Ecto neural progenitor cell (in vitro differentiated cells): ENCODE results near the gene KCNE4.

Source experiments
- DNase-seq: peaks from one replicate; pipeline ENCODE4 v3.0.0-alpha.2; 2018; ENCODE audit warnings: low spot score

Gene KCNE4

GRCh38 chr2:223041527-223042109 is 10.4 kb upstream of the KCNE4 start:
- no peak for DNase-seq

GRCh38 chr2:223042284-223042683 is 9.7 kb upstream of the KCNE4 start:
- no peak for DNase-seq

GRCh38 chr2:223042704-223043118 is 9.3 kb upstream of the KCNE4 start:
- DNase-seq: no peak

- DNase-seq: no peak
Observed at GRCh38 chr2:223043164-223043941, 8.6 kb upstream of the KCNE4 start.

- no peak for DNase-seq
Observed at GRCh38 chr2:223044092-223044836, 7.7 kb upstream of the KCNE4 start.

GRCh38 chr2:223044916-223045700 is 6.9 kb upstream of the KCNE4 start:
- DNase-seq: no peak

- DNase-seq: no peak
Observed at GRCh38 chr2:223046470-223047040, 5.4 kb upstream of the KCNE4 start.

GRCh38 chr2:223047260-223047761 is 4.7 kb upstream of the KCNE4 start:
- no peak for DNase-seq

GRCh38 chr2:223048519-223048918 is 3.5 kb upstream of the KCNE4 start:
- no peak for DNase-seq

- DNase-seq: no peak
Observed at GRCh38 chr2:223049356-223049755, 2.6 kb upstream of the KCNE4 start.

- DNase-seq: no peak
Observed at GRCh38 chr2:223050188-223050587, 1.8 kb upstream of the KCNE4 start.

- DNase-seq: no peak
Observed at GRCh38 chr2:223050900-223051504, 988 bp upstream of the KCNE4 start.

- DNase-seq: no peak
Observed at GRCh38 chr2:223052548-223053483, 826 bp downstream of the KCNE4 start.

GRCh38 chr2:223053484-223054192 is 1.6 kb downstream of the KCNE4 start:
- DNase-seq: no peak

GRCh38 chr2:223054193-223054781 is 2.3 kb downstream of the KCNE4 start:
- DNase-seq: no peak

GRCh38 chr2:223055140-223055539 is 3.1 kb downstream of the KCNE4 start:
- no peak for DNase-seq

GRCh38 chr2:223055836-223056235 is 3.8 kb downstream of the KCNE4 start:
- no peak for DNase-seq

GRCh38 chr2:223056701-223057418 is 4.9 kb downstream of the KCNE4 start:
- no peak for DNase-seq
